D721Med (cell line): ENCODE data around the gene ABCB10.
A peak's percentile ranks its signal among the peaks of the same experiment; 100 is the strongest.

Source experiments
- DNase-seq: peaks from one replicate; pipeline ENCODE4 v3.0.0; 2011; ENCODE audit warnings: low spot score; ENCODE audit not compliant: insufficient read length
- FAIRE-seq: peaks from 2 replicates; lab custom pipeline; 2011; peaks lifted over from hg19 to GRCh38; lab: Jason Lieb, UNC
- TF ChIP-seq, protein P1 (sequence below): IDR thresholded peaks from 2 replicates; pipeline ENCODE4 v1.5.1; 2012; ENCODE audit warnings: mild to moderate bottlenecking, control low read depth; ENCODE audit not compliant: insufficient read depth; ENCODE audit errors: missing control alignments

ABCB10 gene

DNA sequence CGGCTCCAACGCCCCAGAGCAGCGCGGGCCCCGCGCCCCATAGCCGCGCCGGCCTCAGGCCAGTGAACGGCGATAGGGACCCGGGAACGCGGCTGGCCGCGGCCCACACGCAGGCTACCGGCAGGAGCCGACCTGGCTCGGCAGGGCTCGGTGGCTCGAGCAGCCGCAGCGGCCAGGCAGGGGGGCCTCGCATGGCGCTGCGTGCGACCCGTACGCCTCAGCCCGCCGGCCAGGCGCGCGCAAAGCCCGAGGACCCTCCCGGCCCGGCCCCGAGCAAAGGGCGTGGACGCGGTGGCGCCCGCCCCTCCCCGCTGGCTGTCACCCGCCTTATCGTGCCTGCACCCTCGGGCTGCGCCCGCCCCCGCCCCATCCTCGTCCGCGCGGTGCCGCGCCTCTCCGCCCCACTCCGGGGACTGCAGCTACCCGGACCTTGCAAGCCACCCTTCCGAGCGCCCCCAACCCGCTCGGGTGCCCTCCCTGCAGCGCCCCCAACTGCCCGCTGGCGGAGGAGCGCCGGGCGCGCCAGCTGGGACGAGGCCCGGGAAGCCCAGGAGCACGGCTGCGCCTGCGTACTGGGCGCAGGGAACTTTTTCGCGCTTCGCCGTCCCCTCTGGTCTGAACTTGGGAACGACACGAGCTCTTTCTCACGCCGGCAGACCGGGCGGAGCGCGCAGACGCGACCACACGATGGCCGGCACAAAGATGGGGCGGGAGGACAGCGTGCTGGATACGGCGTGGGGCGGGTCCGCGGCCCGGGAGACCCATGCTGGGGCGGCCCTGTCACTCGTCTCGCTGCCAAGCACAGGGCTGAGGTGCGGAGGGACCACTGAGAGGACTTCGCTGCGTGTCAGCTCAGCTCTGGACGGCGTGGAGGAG is at the start of gene ABCB10:
Gene ABCB10, minus strand, starts transcription at position 248 of the 876 bp plus-strand sequence. Its CDS starts 55 bp downstream, at position 193.
- DNase-seq (peak; percentile 96), FAIRE-seq (no peak)
- TF ChIP-seq, protein P1, sequence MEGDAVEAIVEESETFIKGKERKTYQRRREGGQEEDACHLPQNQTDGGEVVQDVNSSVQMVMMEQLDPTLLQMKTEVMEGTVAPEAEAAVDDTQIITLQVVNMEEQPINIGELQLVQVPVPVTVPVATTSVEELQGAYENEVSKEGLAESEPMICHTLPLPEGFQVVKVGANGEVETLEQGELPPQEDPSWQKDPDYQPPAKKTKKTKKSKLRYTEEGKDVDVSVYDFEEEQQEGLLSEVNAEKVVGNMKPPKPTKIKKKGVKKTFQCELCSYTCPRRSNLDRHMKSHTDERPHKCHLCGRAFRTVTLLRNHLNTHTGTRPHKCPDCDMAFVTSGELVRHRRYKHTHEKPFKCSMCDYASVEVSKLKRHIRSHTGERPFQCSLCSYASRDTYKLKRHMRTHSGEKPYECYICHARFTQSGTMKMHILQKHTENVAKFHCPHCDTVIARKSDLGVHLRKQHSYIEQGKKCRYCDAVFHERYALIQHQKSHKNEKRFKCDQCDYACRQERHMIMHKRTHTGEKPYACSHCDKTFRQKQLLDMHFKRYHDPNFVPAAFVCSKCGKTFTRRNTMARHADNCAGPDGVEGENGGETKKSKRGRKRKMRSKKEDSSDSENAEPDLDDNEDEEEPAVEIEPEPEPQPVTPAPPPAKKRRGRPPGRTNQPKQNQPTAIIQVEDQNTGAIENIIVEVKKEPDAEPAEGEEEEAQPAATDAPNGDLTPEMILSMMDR = peak; percentile 90

DNA sequence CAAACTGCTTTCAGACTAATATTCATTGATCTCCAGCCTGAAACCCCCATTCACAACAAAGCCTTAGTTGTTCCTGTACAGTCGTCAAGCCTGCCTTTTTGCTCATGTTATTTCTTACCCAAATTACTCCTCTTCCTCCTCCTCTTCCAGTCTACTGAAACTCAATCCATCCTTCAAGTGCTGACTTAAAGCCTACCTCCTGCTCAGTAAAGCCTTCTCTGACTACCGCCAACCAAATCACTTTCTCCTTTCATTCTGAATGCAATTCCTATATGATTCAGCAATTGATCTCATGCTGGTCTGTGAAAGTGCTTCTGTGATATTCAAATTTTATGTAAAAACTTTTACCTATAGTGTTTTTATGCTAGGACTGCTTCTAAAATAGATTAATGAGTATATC is 48.9 kb upstream of the ABCB10 start:
- peak; percentile 16 for FAIRE-seq
- DNase-seq = no peak
- TF ChIP-seq, protein P1 = no peak

DNA sequence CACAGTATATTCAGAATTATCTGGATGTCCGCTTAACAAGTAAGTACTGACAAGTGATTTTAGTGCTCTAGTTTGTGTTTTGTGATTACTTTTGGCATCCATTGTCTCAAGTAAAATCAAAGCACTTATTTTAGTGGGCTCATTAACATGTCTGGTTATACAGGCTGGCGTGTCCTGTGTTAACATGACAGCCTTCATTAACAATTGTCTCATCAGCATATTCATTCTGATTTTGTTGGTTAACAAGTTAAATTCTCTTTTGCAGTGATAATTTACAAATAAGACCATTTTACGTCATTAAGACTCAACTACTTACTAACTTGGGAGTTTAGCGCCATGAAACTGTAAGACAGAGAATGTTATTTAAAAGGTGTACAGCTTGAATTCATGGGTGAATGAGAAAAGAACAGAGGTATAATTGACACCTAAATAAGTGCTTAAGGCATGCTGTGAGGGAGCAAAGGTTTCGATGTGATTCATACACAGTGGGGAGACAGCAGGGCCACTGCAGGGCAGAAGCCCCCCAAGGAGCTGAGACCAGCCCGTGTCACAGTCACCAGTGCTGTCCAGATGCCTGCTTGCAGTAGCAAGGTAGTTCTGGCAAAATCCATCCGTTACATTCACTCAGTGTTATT is 45.0 kb upstream of the ABCB10 start:
- TF ChIP-seq, protein P1 = no peak
- no peak for DNase-seq
- peak; percentile 66 for FAIRE-seq

DNA sequence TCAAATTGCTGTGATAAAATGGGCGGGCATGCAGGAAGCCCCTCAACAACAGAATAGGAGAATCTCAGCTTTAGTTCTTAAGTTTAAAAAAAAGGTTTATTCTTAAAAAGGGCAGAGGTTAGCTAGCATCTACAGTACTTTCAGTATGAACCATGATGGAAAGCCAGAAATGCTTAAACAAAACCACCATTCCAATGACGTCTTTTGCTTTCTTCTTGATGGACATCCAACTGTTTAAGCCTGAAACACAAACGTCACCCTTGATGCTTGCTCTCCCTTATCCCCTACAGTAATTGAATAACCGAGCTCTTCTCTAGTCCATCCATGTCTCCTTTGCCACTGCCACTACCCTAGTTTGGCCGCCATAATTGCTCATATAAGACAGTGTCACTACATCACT is 41.7 kb upstream of the ABCB10 start:
- TF ChIP-seq, protein P1 = no peak
- peak; percentile 69 for FAIRE-seq
- no peak for DNase-seq

DNA sequence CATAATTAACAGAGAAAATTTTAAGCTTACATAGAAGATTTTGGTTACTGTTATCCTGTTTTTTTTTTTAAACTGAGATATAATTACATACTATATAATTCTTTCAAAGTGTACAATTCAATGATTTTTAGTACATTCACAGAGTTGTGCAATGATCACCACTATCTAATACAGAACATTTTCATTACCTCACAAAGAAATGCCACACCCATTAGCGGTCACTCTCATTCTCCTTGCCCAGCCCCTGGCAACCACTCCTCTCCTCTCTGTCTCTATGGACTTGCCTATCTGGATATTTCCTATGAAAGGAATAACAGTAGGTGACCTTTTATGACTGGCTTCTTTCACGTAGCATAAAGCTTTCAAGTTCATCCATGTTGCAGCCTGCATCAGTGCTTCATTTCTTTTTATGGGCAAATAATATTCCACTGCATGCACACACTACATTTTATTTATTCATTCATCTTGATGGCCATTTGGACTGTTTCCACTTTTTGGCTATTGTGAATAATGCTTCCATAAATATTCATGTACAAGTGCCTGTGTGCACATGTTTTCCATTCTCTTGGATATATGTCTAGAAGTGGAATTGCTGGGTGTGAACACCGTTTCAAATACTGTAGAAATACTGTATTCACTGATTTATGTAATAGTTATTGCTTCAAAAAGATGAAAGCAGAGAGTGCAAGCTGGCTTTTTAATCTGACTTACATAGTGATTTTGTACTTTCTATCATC is 40.9 kb upstream of the ABCB10 start:
- TF ChIP-seq, protein P1 = no peak
- DNase-seq (no peak), FAIRE-seq (peak; percentile 80)

DNA sequence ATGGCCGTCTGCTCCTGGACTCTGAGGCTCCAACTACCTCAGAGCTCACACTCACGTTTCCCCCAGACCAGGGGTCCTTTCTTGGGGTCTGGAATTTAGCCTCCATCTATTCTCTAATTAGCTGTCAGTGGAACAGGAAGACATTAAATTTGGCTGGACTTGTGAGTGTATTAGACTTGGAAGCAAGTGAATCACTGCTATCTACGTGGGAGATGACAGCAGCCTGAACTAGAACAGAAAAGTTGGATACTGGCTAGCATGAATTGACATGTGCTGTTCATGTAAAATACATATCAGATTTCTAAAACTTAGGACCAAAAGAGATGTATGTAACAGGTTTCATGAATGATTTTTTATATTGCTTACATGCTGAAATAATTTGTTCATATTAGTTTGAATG is 39.4 kb upstream of the ABCB10 start:
- FAIRE-seq = no peak

More for the DNA sequence above, 39.4 kb upstream of the ABCB10 start:
- DNase-seq = no peak
- TF ChIP-seq, protein P1 = no peak
